C1 segment of cervical spinal cord (tissue), 14 donors: ENCODE results near the gene ACVR1B.
A peak's percentile ranks its signal among the peaks of the same experiment; 100 is the strongest.

Experiments used
- DNase-seq, 14 donors: peaks; one replicate each; lab custom pipeline; 2025; lab: John Stamatoyannopoulos, UW

The ACVR1B gene

GRCh38 chr12:52020539-52021336 is 69.2 kb downstream of the ACVR1B start:
- peak in 4 of 14 donors; percentile 8 to 39 (median 29) for DNase-seq

GRCh38 chr12:52022841-52023181 is 71.3 kb downstream of the ACVR1B start:
- peak in 1 of 14 donors; percentile 17 for DNase-seq

DNA sequence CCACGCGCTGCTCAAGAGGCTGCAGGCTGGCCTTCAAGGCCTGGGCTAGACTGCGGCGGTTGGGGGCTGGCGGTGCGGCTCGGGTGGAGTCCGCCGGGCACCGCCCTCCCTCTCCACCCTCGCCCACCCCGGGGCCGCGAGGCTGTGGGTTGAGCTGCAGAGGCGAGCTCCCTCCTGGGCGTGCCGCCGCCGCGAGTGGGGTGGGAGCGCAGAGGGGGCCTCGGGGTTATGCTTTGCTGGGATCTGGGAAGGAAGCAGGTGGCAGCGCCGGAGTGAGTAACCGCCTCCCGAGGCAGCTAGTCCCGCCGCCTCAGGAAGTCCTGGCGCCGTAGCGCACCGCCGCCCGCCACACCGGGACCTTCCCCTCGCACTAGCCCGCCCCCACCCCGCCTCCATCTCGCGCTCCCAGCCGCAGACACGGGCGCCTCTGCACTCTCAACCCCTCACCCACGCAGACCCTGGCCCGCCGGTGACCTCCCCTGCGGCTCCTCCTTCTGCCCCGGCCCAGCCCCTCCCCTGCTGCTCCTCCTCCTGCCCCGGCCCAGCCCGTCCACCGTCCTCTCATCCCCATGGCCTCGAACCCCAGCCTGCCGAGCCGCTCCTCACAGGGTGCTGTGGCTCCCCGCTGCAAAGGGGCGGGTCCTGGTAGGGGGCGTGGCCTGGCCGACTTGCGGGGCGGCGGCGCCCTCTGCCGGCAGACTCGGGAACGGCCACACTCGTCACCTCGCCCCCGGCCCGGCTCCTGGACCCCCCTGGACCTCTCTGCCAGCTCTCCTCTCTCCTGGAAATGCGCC is 71.9 kb downstream of the ACVR1B start:
- peak in 12 of 14 donors; percentile 34 to 81 (median 50) for DNase-seq

DNA sequence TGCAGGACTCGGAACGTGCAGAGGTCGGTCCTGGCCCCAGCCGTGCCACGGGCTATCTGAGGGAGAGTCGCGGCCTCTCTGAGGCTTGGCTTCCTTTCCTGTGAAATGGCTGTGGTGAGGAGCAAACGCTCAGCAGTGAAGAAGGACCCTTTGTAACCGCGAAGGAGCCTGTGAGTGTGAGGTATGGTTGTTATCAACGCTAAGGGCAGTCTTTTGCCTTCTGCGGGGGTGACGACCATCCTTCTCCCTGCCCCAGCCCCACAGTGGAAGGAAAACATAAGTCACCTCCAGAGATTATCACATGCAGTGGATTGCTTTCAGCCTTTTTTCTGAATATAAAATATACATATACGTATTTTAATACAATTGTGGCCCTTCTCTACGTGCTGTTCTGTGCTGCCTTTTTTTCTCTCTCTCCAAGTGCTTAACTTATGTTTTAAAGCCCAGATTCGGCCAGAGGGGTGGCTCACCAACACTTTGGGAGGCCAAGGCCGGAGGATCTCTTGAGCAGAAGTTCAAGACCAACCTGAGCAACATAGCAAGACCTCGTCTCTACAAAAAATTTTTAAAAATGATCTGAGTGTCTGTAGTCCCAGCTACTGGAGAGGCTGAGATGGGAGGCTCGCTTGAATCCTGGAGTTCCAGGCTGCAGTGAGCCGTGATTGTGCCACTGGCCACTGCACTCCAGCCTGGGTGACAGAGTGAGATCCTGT is 72.6 kb downstream of the ACVR1B start:
- no peak for DNase-seq

- DNase-seq: peak in 1 of 14 donors; percentile 20
Measured at GRCh38 chr12:52024845-52025230, 73.3 kb downstream of the ACVR1B start.

DNA sequence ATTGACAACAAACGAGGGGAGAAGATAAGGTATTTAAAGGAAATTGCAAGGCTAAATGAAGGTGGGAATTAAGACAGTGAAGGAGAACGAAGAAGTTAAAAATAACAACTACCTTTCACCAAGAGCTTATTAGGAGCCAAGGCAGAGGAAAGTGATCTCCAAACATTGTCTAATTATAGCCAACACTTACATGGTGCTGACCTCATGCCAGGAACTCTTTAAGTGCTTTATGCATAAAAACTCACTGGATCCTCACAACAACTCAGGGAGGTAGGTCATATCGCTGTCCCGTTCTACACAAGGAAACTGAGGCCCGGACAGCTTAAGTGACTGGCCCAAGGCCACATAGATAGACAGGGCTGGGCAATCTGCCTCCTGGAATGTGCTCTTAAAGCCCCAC is 74.8 kb downstream of the ACVR1B start:
- DNase-seq: no peak

DNA sequence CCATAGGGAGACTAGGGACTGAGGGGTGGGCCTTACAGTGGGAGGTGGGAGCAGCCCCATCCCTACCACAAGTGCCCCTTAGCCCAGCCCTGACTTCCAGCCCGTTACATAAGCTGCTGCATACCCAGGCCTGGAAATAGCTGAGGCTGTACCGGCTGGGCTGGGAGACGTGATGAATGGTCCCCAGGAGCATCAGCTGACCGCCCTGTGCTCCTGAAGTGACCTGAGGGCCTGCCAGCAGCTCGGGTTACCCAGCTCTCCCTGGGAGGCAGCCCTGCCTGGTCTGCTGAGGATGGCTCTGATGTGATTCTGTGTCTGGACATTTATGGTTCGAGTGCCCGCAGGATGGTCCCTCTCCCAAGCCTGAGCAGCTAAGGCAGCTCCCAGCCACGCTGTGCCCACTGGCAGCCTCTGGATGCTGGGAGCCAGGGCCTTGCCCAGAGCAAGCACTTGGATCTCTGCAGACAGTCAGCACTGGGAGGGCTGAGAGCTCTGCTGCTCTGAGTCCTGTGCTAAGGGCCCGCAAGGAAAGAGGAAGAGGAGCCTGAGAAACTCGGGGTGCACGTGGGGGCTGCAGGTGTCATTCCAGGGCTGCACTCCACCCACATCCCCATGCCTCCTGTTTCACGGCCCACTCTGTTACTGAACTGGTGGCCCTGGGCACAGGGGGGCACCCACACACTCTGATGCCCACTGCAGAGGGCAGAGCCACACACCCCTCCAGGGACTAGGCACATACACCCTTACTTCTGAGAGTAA is 75.8 kb downstream of the ACVR1B start:
- DNase-seq: no peak

DNA sequence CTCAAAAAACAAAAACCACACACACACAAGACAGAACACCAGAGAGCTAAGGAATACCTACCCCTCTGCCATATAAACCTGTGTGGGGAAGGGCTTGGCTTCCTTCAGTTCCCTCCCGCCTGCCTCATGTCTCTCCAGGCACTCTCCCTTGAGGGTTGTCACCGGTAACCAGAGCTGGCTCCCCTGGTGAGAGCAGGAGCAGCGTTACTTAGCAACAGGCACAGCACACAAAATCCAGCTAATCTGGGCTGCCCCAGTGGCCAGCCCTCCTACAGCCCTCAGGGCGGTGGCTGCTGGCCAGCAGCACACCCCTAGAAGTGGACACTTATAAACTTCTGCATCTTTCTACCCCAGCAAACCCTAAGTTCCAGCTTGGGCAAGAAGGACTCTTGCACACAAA is 78.2 kb downstream of the ACVR1B start:
- peak in 2 of 14 donors; percentile 22 to 32 for DNase-seq

- DNase-seq: peak in 6 of 14 donors; percentile 32 to 84 (median 63)
Measured at GRCh38 chr12:52032446-52032803, 80.9 kb downstream of the ACVR1B start.

GRCh38 chr12:52032804-52033445 is 81.4 kb downstream of the ACVR1B start:
- DNase-seq: peak; percentile 65 to 98 (median 93)

- no peak for DNase-seq
Measured at GRCh38 chr12:52033446-52034140, 82.1 kb downstream of the ACVR1B start.

DNA sequence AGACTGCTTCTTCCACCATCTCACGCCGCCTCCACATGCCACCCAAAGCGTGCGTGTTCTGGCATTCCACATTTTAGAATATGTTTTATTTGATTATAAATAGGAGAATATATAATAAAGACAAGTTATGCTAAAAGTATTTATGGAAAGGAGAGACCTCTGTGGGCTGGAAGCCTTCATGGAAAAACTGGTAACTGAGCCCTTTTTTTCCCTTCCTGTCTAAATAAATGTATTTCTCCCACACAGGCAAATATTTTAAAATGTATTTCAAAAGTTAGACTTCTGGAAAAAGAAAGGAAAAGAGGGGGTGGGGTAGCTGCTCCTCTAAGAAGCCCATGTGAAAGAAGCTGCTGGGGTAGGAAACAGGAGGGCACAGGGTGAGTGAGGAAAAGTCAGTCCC is 83.7 kb downstream of the ACVR1B start:
- no peak for DNase-seq

- DNase-seq: no peak
Measured at GRCh38 chr12:52035926-52036325, 84.4 kb downstream of the ACVR1B start.

DNA sequence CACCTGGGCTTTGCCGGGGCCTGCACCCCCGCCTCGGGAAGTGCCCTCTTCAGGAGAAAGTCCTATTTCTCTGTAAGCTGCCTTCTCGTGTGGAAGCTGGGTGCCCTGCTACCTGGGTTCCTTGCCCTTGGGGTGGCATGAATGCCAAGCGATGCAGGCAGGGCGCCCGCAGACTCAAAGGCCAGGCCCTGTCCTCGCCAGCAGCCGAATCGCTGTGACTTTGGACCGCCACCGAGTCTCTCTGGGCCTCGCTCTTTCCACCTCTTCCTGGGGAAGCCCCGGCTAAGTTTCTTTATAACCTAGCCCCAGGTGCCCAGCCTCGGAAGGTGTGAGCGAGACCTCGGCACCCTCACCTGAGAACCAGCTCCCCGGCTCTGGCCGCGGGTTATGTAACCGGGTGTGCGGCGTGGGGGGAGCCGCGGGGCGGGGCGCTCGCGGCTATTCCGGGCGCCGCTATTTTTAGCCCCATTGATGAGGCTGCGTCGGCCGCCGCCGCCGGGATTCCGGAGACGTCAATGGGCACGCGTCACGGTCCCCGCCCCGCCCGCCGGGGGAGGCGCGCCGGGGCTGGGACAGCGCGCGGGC is 85.2 kb downstream of the ACVR1B start:
- peak in 12 of 14 donors; percentile 14 to 89 (median 65) for DNase-seq

GRCh38 chr12:52037248-52037861 is 85.9 kb downstream of the ACVR1B start:
- DNase-seq: peak in 4 of 14 donors; percentile 24 to 38 (median 35)

DNA sequence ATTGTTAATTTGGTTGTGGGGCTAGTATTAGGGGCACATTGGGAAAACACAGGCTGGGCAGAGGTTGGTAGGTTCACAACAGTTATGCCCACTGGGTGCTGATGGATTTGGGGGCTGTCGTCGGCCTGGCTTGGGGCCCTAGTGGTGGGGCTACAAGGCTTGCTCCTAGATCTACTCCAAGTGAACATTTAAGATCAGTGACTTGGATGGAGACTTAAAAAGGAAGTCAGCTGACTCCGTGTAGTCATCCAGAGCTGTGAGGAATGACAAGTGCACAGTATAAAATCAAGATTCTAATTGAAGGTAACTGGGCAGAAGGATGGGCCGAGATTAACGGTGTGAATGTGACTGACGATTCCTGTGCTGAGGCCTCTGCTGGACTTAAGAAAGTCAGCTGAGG is 86.9 kb downstream of the ACVR1B start:
- DNase-seq: peak in 1 of 14 donors; percentile 23

GRCh38 chr12:52041035-52041434 is 89.5 kb downstream of the ACVR1B start:
- DNase-seq: no peak

DNA sequence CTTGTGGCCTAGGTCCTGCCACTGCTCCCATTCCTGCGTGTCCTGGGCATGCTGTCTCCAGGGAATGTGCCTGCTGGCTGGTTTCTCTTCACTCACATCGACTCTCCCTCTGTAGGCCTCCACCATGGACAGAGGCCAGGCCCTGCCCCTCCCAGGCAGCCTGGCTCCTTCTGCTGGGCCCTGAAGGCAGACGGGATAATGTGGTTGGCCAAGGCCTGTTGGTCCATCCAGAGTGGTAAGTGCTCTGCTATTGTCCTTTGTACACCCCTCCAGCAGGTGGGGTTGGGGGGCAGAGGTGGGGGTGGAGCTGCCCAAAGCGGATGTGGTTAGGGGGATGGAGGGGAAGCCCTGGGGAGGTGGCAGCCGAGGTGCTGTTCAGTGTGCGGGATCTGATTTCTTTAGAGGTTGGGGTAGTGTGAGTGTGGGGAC is 90.2 kb downstream of the ACVR1B start:
- DNase-seq: peak in 2 of 14 donors; percentile 17 to 38

- no peak for DNase-seq
Measured at GRCh38 chr12:52042706-52043385, 91.3 kb downstream of the ACVR1B start.
